SU-DHL-6 (cell line): ENCODE results near the gene CLCN4.

Source experiments
- CTCF ChIP-seq: fragments of 200-600 bp; sonication (generic); IDR thresholded peaks from one replicate; pipeline ENCODE4 v1.5.1; 2017; ENCODE audit warnings: antibody characterized with exemption, mild to moderate bottlenecking, low read length, moderate library complexity; ENCODE audit not compliant: insufficient read depth, poor library complexity, severe bottlenecking
- EZH2phosphoT487 ChIP-seq: fragments of 200-600 bp; sonication (generic), shearing (Covaris generic); conservative IDR thresholded peaks from 2 replicates; pipeline ENCODE4 v1.6.1; 2018; ENCODE audit warnings: mild to moderate bottlenecking, antibody characterized with exemption, low read length, moderate library complexity, mixed read lengths

GRCh38 chrX:10128386-10128785 is 28.4 kb upstream of the CLCN4 start:
- no peak for TF ChIP-seq CTCF
- TF ChIP-seq EZH2phosphoT487: no peak
